ENCODE data around the gene DOK6. TPM values are rescaled to one million over a fixed set of nuclear protein-coding genes. Genes with fewer than 3 reads are reported as not detected.

The DOK6 gene
- total RNA-seq, 1 experiment from 2014 or later = not detected

DNA sequence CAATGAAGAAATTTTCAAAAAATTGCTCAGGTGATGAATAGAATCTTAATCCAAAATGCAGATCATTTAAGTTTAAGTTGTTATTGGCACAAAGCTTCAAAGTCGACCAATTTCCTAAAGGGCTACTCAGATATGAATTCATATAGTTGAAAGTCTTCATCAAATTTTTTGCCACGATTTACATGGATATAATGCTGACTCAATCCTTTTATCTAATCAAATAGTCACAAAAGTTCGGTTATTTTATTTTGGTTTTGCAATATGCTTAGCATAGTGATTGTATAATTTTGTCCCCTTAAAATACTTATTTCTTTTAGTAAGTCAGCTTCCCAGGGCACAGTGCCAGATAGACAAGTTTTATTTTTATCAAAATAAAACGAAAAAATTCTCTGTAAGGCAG lies 319.7 kb downstream of the DOK6 start:
- Histone ChIP-seq H3K79me2 (ENCODE audit: low read length) (no peaks in the 10 kb centered on the region), H3K4me1 (ENCODE audit: low read length) (no peaks in the 10 kb centered on the region), H3K9ac (ENCODE audit: low read length) (no peak overlapping the region), H3K4me3 (ENCODE audit: low read length) (no peak overlapping the region), H3K9me2 (replicated peaks; ENCODE audit: insufficient read depth, low read length) (peaks cover 4% of the 10 kb centered on the region; the same call in 1 of the 2 replicates), H4K20me1 (ENCODE audit: insufficient read depth, low read depth, low read length) (no peaks in the 10 kb centered on the region), H3K27me3 (ENCODE audit: low read length) (peaks cover 3% of the 10 kb centered on the region; the same call in 1 of the 2 replicates), H3K27ac (ENCODE audit: low read length) (no peak overlapping the region), H2AFZ (ENCODE audit: low read length) (no peak overlapping the region), H3K4me2 (ENCODE audit: low read depth, low read length, poor library complexity, severe bottlenecking) (no peak overlapping the region), H3K36me3 (ENCODE audit: insufficient read depth, low read length) (no peaks in the 10 kb centered on the region), H3K9me3 (ENCODE audit: low read length) (peaks cover 22% of the 10 kb centered on the region)
- DNase-seq = no peak

DNA sequence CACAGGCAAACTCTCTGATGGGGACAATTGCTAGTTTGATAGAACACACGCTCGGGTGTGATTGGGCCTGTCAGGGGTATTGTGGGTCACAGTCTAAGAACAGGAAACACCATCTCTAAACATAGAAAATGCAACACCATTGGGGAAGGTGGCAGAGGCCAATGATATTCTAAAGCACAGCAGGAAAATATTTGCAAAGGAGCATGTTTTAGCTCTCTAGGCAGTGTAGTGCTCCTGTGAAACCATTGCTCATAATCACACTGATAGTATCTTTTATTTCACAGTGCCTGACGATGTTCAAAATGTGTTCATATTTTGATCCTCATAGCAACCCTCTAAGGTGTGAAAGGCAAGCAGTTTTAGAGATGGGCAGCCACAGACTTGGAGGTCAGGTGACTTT lies 322.7 kb downstream of the DOK6 start:
- peaks cover 4% of the 10 kb centered on the region; the same call in 1 of the 2 replicates for H3K9me2 ChIP-seq (replicated peaks; ENCODE audit: insufficient read depth, low read length)
- no peak for DNase-seq
- H3K4me1 ChIP-seq (ENCODE audit: low read length) = no peaks in the 10 kb centered on the region
- no peak overlapping the region for H3K4me2 ChIP-seq (ENCODE audit: low read depth, low read length, poor library complexity, severe bottlenecking)
- H3K9ac ChIP-seq (ENCODE audit: low read length) = no peak overlapping the region
- H3K9me3 ChIP-seq (ENCODE audit: low read length) = peaks cover 13% of the 10 kb centered on the region
- H3K36me3 ChIP-seq (ENCODE audit: insufficient read depth, low read length) = no peaks in the 10 kb centered on the region
- H3K4me3 ChIP-seq (ENCODE audit: low read length) = no peak overlapping the region
- no peaks in the 10 kb centered on the region for H3K79me2 ChIP-seq (ENCODE audit: low read length)
- no peak overlapping the region for H3K27ac ChIP-seq (ENCODE audit: low read length)
- H2AFZ ChIP-seq (ENCODE audit: low read length) = no peak overlapping the region
- H4K20me1 ChIP-seq (ENCODE audit: insufficient read depth, low read depth, low read length) = no peaks in the 10 kb centered on the region
- H3K27me3 ChIP-seq (ENCODE audit: low read length) = no peaks in the 10 kb centered on the region

GRCh38 chr18:69725009-69725408 lies 324.3 kb downstream of the DOK6 start:
- H3K4me2 ChIP-seq (ENCODE audit: low read depth, low read length, poor library complexity, severe bottlenecking) = no peak overlapping the region
- no peaks in the 10 kb centered on the region for H3K9me3 ChIP-seq (ENCODE audit: low read length)
- H3K9me2 ChIP-seq (replicated peaks; ENCODE audit: insufficient read depth, low read length) = peaks cover 4% of the 10 kb centered on the region; the same call in 1 of the 2 replicates
- H3K9ac ChIP-seq (ENCODE audit: low read length) = no peak overlapping the region
- H2AFZ ChIP-seq (ENCODE audit: low read length) = no peak overlapping the region
- H3K27me3 ChIP-seq (ENCODE audit: low read length) = no peaks in the 10 kb centered on the region
- no peak overlapping the region for H3K4me3 ChIP-seq (ENCODE audit: low read length)
- no peaks in the 10 kb centered on the region for H3K79me2 ChIP-seq (ENCODE audit: low read length)
- H3K27ac ChIP-seq (ENCODE audit: low read length) = no peak overlapping the region
- no peaks in the 10 kb centered on the region for H3K4me1 ChIP-seq (ENCODE audit: low read length)
- no peaks in the 10 kb centered on the region for H4K20me1 ChIP-seq (ENCODE audit: insufficient read depth, low read depth, low read length)
- no peak for DNase-seq
- no peaks in the 10 kb centered on the region for H3K36me3 ChIP-seq (ENCODE audit: insufficient read depth, low read length)

DNA sequence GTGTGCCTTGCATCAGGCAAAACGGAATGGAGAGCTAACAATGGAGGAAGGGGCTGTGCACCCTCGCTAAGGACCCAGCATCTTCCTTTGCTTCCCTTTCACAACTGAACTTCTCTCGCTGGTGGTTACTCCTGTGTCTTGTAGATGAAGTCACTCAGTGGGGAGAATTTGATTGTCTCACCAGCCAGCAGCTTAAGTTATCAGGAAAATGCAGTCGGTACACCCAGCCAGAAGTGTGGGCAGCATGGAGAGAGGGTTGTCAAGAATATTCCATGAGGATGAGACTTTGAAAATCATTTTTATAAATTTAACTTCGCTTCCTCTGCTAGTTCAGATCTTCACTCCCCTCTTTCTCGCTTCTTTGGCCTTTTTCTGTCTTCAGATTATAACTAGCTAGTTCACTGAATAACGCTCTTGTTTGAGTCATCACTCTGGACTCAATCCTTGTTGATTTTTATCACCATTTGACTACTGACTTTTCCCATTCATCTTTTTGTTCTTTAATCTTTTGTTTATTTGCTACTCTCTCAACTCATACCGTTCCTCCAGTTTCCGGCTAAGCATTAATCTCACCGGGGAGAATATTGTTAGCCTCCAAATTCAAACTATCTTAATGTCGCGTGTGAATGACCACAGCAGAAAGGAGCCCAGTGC lies 325.3 kb downstream of the DOK6 start:
- Histone ChIP-seq H2AFZ (ENCODE audit: low read length) (no peak overlapping the region), H3K36me3 (ENCODE audit: insufficient read depth, low read length) (no peaks in the 10 kb centered on the region), H3K9me2 (replicated peaks; ENCODE audit: insufficient read depth, low read length) (peaks cover 4% of the 10 kb centered on the region; the same call in 1 of the 2 replicates), H3K9ac (ENCODE audit: low read length) (no peak overlapping the region), H3K4me3 (ENCODE audit: low read length) (no peak overlapping the region), H3K27ac (ENCODE audit: low read length) (no peak overlapping the region), H3K9me3 (ENCODE audit: low read length) (no peaks in the 10 kb centered on the region), H3K79me2 (ENCODE audit: low read length) (no peaks in the 10 kb centered on the region), H3K4me2 (ENCODE audit: low read depth, low read length, poor library complexity, severe bottlenecking) (no peak overlapping the region), H3K27me3 (ENCODE audit: low read length) (no peaks in the 10 kb centered on the region), H3K4me1 (ENCODE audit: low read length) (no peaks in the 10 kb centered on the region), H4K20me1 (ENCODE audit: insufficient read depth, low read depth, low read length) (no peaks in the 10 kb centered on the region)
- no peak for DNase-seq

DNA sequence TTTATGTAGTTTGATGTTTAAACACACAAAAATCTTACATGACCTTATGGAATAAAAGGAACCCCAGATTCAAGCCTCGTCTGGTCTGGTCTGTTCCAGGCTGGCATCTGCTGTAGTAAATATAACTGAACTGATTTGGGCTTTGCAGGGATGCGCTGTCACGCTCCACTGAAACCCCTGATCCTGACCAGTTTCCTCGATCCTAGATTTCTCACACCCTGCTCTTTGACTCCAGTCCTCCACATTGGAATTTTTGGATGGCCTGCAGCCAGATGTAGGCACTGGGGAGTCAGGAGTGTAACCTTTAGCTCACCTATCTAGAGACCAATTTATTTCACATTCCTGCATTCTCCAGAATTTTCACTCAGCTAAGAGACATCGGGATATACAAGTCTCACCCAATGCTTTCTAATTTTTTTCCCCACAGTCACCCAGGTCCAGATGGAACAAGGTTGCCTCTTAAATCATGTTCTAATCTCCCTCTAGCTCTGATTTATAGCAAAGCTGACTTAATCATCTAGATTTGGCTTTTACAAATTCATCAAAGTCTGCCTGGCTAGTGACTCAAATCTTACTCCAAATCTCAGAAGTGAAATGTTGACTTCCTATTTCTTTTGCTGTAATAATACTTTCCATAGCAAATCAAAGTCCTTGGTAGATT lies 327.4 kb downstream of the DOK6 start:
- H3K36me3 ChIP-seq (ENCODE audit: insufficient read depth, low read length) = no peaks in the 10 kb centered on the region
- H3K9me3 ChIP-seq (ENCODE audit: low read length) = no peaks in the 10 kb centered on the region
- no peak for DNase-seq
- H3K4me2 ChIP-seq (ENCODE audit: low read depth, low read length, poor library complexity, severe bottlenecking) = no peak overlapping the region
- H3K9me2 ChIP-seq (replicated peaks; ENCODE audit: insufficient read depth, low read length) = no peaks in the 10 kb centered on the region; the same call in 1 of the 2 replicates
- no peaks in the 10 kb centered on the region for H3K79me2 ChIP-seq (ENCODE audit: low read length)
- H3K27ac ChIP-seq (ENCODE audit: low read length) = no peak overlapping the region
- H3K9ac ChIP-seq (ENCODE audit: low read length) = no peak overlapping the region
- no peak overlapping the region for H2AFZ ChIP-seq (ENCODE audit: low read length)
- H3K27me3 ChIP-seq (ENCODE audit: low read length) = no peaks in the 10 kb centered on the region
- H4K20me1 ChIP-seq (ENCODE audit: insufficient read depth, low read depth, low read length) = no peaks in the 10 kb centered on the region
- no peaks in the 10 kb centered on the region for H3K4me1 ChIP-seq (ENCODE audit: low read length)
- no peak overlapping the region for H3K4me3 ChIP-seq (ENCODE audit: low read length)

DNA sequence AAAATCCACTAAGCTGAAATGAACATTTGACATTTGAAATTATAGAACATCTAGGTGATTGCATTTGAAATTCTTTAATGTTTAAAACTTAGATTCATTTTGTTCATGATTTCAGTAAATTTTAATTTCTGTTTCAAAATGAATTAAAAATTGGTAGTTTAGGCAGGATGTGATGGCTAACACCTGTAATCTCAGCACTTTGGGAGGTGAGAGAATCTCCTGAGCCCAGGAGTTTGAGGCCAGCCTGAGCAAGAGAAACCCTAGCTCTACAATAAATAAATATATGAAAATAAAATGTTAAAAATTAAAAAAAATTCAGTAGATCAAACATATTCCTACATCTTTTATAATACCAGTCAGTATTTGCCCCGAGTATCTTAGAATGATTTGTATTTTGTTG lies 330.0 kb downstream of the DOK6 start:
- Histone ChIP-seq H2AFZ (ENCODE audit: low read length) (no peak overlapping the region), H3K4me1 (ENCODE audit: low read length) (no peaks in the 10 kb centered on the region), H4K20me1 (ENCODE audit: insufficient read depth, low read depth, low read length) (no peaks in the 10 kb centered on the region), H3K36me3 (ENCODE audit: insufficient read depth, low read length) (no peaks in the 10 kb centered on the region), H3K4me3 (ENCODE audit: low read length) (no peak overlapping the region), H3K9ac (ENCODE audit: low read length) (no peak overlapping the region), H3K9me3 (ENCODE audit: low read length) (no peaks in the 10 kb centered on the region), H3K79me2 (ENCODE audit: low read length) (no peaks in the 10 kb centered on the region), H3K4me2 (ENCODE audit: low read depth, low read length, poor library complexity, severe bottlenecking) (no peak overlapping the region), H3K9me2 (replicated peaks; ENCODE audit: insufficient read depth, low read length) (no peaks in the 10 kb centered on the region), H3K27ac (ENCODE audit: low read length) (no peak overlapping the region), H3K27me3 (ENCODE audit: low read length) (no peaks in the 10 kb centered on the region)
- DNase-seq = no peak

GRCh38 chr18:69734536-69734935 lies 333.8 kb downstream of the DOK6 start:
- H3K4me3 ChIP-seq (ENCODE audit: low read length) = no peak overlapping the region
- no peaks in the 10 kb centered on the region for H3K36me3 ChIP-seq (ENCODE audit: insufficient read depth, low read length)
- no peaks in the 10 kb centered on the region for H4K20me1 ChIP-seq (ENCODE audit: insufficient read depth, low read depth, low read length)
- H2AFZ ChIP-seq (ENCODE audit: low read length) = no peak overlapping the region
- DNase-seq = no peak
- no peaks in the 10 kb centered on the region for H3K9me3 ChIP-seq (ENCODE audit: low read length)
- H3K79me2 ChIP-seq (ENCODE audit: low read length) = no peaks in the 10 kb centered on the region
- no peak overlapping the region for H3K27ac ChIP-seq (ENCODE audit: low read length)
- no peaks in the 10 kb centered on the region for H3K4me1 ChIP-seq (ENCODE audit: low read length)
- no peak overlapping the region for H3K9ac ChIP-seq (ENCODE audit: low read length)
- 0 out of 2 replicates have a peak, but pooled peaks cover 5% of the 10 kb centered on the region for H3K9me2 ChIP-seq (replicated peaks; ENCODE audit: insufficient read depth, low read length)
- no peaks in the 10 kb centered on the region for H3K27me3 ChIP-seq (ENCODE audit: low read length)
- no peak overlapping the region for H3K4me2 ChIP-seq (ENCODE audit: low read depth, low read length, poor library complexity, severe bottlenecking)

DNA sequence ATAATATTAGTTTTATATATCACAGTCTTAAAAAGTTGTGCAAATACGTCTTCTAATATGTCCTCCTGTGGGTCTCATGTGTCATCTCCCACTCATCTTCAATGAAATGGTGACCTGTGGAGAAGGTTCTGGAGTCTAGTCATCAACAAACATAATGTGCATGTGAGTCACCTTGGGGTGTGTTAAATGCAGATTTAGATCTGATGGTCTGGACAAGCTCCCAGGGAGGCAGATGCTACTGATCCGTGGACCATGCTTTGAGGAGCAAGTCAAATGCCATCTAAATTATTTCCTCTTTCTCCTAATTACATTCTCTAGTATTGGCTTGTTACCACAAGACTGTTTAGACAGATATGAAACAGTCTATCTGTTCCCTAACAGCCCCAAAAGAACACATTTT lies 336.0 kb downstream of the DOK6 start:
- no peaks in the 10 kb centered on the region for H3K4me1 ChIP-seq (ENCODE audit: low read length)
- 0 out of 2 replicates have a peak, but pooled peaks cover 5% of the 10 kb centered on the region for H3K9me2 ChIP-seq (replicated peaks; ENCODE audit: insufficient read depth, low read length)
- H4K20me1 ChIP-seq (ENCODE audit: insufficient read depth, low read depth, low read length) = no peaks in the 10 kb centered on the region
- H3K79me2 ChIP-seq (ENCODE audit: low read length) = no peaks in the 10 kb centered on the region
- H2AFZ ChIP-seq (ENCODE audit: low read length) = no peak overlapping the region
- H3K36me3 ChIP-seq (ENCODE audit: insufficient read depth, low read length) = no peaks in the 10 kb centered on the region
- H3K27me3 ChIP-seq (ENCODE audit: low read length) = no peaks in the 10 kb centered on the region
- H3K4me2 ChIP-seq (ENCODE audit: low read depth, low read length, poor library complexity, severe bottlenecking) = no peak overlapping the region
- no peak overlapping the region for H3K27ac ChIP-seq (ENCODE audit: low read length)
- H3K4me3 ChIP-seq (ENCODE audit: low read length) = no peak overlapping the region
- DNase-seq = no peak
- no peaks in the 10 kb centered on the region for H3K9me3 ChIP-seq (ENCODE audit: low read length)
- no peak overlapping the region for H3K9ac ChIP-seq (ENCODE audit: low read length)
